Heart left ventricle (tissue), 13 donors: ENCODE results near the gene EPB41L4B.

Source experiments
- CTCF ChIP-seq, 12 donors: fragments of 200-600 bp; sonication (generic) in 4 of 12; IDR thresholded peaks; one replicate each; pipeline versions ENCODE4 v1.5.0 to v1.8.0; 2018 to 2022; ENCODE audit warnings: antibody characterized with exemption in 12 of 12, mild to moderate bottlenecking in 5 of 12
- POLR2A ChIP-seq, 2 donors: fragments of 450-650 bp; IDR thresholded peaks; one replicate each; pipeline ENCODE4 v1.6.1; 2017; ENCODE audit warnings: antibody characterized with exemption in 2 of 2, mild to moderate bottlenecking in 2 of 2, moderate library complexity in 2 of 2
- donor health status: ischemic (EF 13 %, LVEDD 7.1; RV severe dilation, severe dysfunction).
- donor health status: DM: no; HTN: yes; CAD: no.
- donor health status: DM: no; HTN: no; CAD: no.
- donor health status: ischemic (EF 25% LVEDD 6.9; RV normal size, moderate dysfunction).
- donor health status: ischemic (EF 25% LVEDD 5.7; RV mildly dilated, moderate dysfunction).
- donor health status: ischemic (EF 35%, LVEDD 5.7; RV mildly dilated, moderate dysfunction).
- donor health status: nonischemic (EF 11% LVEDD 7.7; RV severe dilation, severe dysfunction).
- donor health status: DM: yes; HTN: yes; CAD: no.
- donor health status: PGD.
- donor health status: ischemic (EF 29% LVEDD 5.4; RV normal size, mild dysfunction).
- donor health status: nonischemic (EF 23%, LVEDD 6.1; RV moderate dilation, normal function).

- TF ChIP-seq CTCF (IDR thresholded peaks at IDR 0.05) (no peak), POLR2A (IDR thresholded peaks at IDR 0.05) (no peak)
Measured at GRCh38 chr9:109351032-109351431, 30.2 kb upstream of the EPB41L4B start.
